ENCODE measurements around the gene VPS50.

DNA sequence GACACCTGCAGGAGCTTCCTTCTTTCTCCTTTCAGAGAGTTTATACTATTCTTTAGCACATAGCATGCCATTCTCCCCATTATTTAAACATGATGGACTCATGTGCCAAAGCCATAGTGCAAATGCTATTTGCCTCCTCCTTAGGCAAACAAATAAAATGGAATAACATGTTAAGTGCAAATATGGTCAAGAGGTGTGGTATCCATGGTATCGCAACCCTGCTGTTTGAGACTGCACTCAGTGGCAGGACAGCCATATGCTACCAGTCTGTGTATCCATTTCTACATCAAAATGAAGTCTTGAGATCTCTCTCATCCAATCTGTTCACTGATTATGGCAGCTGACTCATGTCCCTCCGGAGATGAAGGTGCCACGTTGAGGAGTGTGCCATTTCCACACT lies 28.7 kb upstream of the VPS50 start:
- TF ChIP-seq, protein P1, sequence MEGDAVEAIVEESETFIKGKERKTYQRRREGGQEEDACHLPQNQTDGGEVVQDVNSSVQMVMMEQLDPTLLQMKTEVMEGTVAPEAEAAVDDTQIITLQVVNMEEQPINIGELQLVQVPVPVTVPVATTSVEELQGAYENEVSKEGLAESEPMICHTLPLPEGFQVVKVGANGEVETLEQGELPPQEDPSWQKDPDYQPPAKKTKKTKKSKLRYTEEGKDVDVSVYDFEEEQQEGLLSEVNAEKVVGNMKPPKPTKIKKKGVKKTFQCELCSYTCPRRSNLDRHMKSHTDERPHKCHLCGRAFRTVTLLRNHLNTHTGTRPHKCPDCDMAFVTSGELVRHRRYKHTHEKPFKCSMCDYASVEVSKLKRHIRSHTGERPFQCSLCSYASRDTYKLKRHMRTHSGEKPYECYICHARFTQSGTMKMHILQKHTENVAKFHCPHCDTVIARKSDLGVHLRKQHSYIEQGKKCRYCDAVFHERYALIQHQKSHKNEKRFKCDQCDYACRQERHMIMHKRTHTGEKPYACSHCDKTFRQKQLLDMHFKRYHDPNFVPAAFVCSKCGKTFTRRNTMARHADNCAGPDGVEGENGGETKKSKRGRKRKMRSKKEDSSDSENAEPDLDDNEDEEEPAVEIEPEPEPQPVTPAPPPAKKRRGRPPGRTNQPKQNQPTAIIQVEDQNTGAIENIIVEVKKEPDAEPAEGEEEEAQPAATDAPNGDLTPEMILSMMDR (IDR thresholded peaks at IDR 0.05), result no peak
- TF ChIP-seq POLR2A (IDR thresholded peaks at IDR 0.05; ENCODE audit: low read depth) (no peak), EP300 (IDR thresholded peaks at IDR 0.05) (no peak)

Measured in esophagus muscularis mucosa (tissue), 4 donors.